Stimulated activated CD4-positive, alpha-beta T cell treated with anti-CD3 and anti-CD28 coated beads, Interleukin-4, amount 100 ng/mL, for 1 hour (primary cell): ENCODE results near the gene TTLL6.

Experiments used
- DNase-seq: peaks from one replicate; pipeline ENCODE4 v3.0.0-alpha.2; 2020

TTLL6 gene

GRCh38 chr17:48735062-48735351 lies 82.0 kb downstream of the TTLL6 start:
- no peak for DNase-seq

DNA sequence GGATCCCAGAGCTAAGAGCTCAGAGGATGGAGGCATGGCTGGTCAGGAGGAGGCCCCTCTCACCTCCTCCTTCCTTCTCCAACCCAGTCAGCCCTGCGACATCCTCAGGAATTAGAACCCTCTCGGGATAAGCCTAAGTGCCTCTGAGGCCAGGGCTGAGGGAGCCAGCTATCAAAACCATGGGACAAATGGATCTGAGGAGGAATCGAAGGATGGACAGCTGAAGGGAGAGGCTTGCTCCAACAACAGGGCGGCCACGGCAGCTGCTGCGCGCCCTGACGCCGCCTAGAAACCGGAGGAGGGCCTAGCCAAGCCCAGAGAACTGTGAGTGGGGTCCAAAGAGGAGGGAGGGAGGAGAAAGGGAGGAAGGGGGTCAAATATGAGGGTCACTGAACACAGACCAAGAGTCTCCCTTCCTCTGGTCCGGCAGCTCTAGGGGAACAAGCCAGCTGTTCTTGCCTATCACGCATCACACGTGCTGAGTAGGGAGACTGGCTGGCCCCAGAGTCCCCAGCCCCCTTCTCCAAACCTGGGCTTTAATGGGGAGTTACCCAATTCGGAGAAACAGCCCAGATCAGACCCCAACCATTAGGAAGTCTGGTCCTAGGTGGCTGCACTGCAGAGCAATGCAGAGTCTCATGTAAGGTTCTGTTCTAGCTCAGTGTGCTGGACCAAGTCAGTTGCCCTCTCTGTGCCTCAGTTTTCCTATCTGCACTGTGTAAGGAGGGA lies 82.5 kb downstream of the TTLL6 start:
- no peak for DNase-seq

- DNase-seq: no peak
Measured at GRCh38 chr17:48733632-48734328, 83.2 kb downstream of the TTLL6 start.

- DNase-seq: no peak
Measured at GRCh38 chr17:48732688-48733629, 84.1 kb downstream of the TTLL6 start.

GRCh38 chr17:48731355-48731754 lies 85.7 kb downstream of the TTLL6 start:
- no peak for DNase-seq

GRCh38 chr17:48730240-48730550 lies 86.8 kb downstream of the TTLL6 start:
- no peak for DNase-seq

GRCh38 chr17:48729335-48730239 lies 87.4 kb downstream of the TTLL6 start:
- DNase-seq: no peak

DNA sequence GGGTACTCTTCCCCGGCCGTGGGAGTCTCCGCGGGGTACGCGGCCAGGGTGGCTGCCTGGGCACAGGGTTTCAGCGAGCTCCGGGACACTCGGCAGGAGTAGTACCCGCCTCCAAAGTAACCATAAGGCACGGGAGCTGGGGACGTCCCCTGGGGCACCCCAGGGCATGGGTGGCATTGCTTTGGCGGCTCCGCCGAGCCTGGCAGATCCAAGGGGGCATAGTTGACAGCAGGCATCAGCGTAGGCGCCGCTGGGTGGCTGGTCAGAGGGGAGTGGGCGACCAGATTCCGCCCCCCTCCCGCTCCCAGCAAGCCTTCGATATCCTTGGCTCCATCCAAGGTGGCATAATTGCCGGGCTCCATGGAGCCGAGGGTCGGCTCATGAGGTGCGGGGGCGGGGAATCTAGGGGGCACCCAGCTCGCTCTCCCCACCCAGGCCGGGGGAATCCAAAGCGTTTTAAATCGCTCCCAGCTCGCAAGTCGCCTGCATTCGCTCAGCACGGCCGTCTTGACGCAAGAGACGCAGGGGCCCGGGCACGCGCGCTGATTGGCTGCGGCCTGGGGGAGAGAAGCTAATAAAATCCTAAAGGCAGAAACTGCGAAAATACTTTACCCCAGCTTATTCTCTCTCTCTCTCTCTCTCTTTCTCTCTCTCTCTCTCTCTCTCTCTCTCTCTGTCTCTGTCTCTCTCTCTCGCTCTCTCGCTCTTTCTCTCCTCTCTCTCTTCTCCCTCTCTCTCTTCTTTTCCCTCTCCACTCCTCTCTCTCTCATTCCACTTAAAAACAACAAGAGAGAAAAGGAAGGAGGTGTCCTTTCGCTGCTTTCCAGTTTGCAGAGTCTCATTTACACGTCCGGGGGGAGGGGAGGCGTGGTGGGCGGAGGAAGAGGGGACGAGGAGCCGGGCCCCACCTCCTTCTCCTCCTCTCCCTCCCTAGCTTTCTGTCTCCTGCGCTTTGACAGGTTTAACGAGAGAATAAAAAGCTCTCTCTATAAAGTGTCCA lies 88.5 kb downstream of the TTLL6 start, which contains the start of gene HOXB13:
HOXB13 (minus strand) TSS at position 519 of the 1,000 bp plus-strand sequence; CDS start at position 362, 157 bp downstream.
- DNase-seq: peak; percentile 53

DNA sequence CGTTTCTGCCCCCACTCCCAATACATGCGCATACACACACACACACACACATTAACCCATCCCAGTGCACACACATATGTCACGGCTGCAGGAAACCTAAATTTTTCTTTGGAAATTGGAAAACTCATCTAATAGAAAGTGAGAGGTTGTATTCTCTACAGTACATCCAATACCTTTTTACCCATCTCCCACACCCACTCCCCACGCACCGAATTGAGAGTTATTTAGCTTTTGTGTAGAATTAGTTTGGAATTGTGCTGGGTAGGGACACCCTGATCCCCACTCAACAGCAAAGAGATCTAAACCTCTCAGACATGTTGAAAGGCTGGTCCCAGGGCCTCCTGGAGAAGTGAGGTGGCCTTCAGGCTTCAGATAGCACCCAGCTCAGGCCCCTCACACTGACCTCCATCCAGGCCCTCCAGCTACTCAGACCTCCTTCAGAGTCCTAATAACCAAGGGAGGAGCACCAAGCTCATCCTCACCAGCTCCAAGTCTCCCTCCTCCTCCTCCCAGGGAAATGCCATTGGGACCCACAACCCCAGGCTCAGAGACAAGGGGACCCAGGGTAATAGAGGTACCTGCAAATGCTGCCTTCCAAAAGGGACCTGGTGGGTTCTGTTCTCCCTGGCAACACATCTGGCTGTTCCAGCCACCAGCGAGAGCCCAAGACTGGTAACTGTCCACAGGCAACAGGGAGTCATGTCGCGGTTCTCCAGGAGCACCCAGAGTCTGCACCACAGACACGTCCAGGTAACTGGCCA lies 89.4 kb downstream of the TTLL6 start:
- no peak for DNase-seq

- DNase-seq: no peak
Measured at GRCh38 chr17:48726916-48727286, 90.1 kb downstream of the TTLL6 start.

DNA sequence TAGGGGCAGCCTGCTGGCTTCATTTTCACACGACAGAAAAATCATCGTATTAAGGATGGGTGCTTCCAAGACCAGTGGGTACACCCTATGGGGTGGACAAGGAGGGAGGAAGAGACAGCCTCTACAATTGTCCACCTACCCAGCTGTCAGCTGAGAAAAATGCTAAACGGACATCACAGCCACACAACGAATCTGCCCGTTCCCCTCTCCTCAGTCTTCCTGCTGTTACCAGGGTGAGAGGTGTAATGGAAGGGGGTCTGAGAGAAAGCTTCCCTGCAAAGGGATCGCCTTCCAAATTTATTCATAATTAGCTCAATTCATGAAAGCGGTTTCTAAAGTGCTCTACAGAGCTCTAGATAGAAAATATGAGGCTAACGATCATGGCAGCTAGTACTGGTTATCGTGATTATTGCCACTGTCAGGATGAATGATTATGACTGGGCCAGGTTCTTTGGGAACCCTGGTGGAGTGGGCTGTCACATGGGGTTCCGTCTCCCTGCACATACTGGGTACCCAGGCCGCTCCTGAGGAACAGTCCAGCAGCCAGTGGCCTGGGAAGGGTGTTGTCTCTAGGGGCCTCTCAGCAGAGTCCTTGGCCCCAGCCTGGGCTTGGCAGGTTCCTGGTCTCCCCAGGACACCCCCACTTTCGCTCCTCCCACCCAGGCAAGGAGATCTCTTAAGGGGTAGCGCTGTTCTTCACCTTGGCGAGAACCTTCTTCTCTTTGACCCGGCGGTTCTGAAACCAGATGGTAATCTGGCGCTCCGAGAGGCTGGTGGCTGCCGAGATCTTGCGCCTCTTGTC lies 90.7 kb downstream of the TTLL6 start:
- no peak for DNase-seq

GRCh38 chr17:48725288-48726064 lies 91.6 kb downstream of the TTLL6 start:
- DNase-seq: no peak

DNA sequence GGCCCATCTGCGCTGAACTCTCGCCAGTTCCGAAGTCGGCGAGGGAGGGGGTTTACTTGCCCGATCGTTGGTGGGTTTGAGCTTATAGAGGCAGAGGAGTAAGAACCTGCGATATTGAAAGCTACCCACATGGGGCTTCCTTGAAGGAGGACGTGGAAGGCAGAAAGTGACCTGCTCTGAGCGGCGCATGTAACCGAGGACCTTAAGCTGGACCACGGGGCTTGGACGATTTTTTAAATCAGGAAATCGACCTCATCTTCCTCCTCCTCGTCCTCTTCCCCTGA lies 92.1 kb downstream of the TTLL6 start:
- DNase-seq: no peak

- DNase-seq: peak; percentile 81
Measured at GRCh38 chr17:48724251-48725003, 92.6 kb downstream of the TTLL6 start.

- DNase-seq: no peak
Measured at GRCh38 chr17:48723423-48724250, 93.4 kb downstream of the TTLL6 start.

- no peak for DNase-seq
Measured at GRCh38 chr17:48722915-48723422, 94.1 kb downstream of the TTLL6 start, which contains the start of gene PRAC2. TSS of gene PRAC2 (plus strand) at chr17:48723185. CDS start at chr17:48724411, 1,226 bp downstream.
